Hematopoietic multipotent progenitor cell treated with erythropoietin and hydrocortisone succinate and interleukin-3 and kit ligand, for 15 days (in vitro differentiated cells): ENCODE measurements around the gene STARD13.

Source experiments
- DNase-seq: peaks from one replicate; pipeline ENCODE4 v3.0.0-alpha.2; 2015; ENCODE audit warnings: low spot score

The STARD13 gene

GRCh38 chr13:33277037-33277740 is 8.4 kb downstream of the STARD13 start:
- DNase-seq: no peak

- DNase-seq: no peak
Observed at GRCh38 chr13:33276570-33276969, 9.0 kb downstream of the STARD13 start.

GRCh38 chr13:33275916-33276315 is 9.6 kb downstream of the STARD13 start:
- no peak for DNase-seq

GRCh38 chr13:33274264-33274663 is 11.3 kb downstream of the STARD13 start:
- no peak for DNase-seq

- no peak for DNase-seq
Observed at GRCh38 chr13:33272531-33273124, 12.9 kb downstream of the STARD13 start.

GRCh38 chr13:33271759-33272158 is 13.8 kb downstream of the STARD13 start:
- no peak for DNase-seq

- no peak for DNase-seq
Observed at GRCh38 chr13:33270895-33271538, 14.5 kb downstream of the STARD13 start.

GRCh38 chr13:33265607-33266006 is 19.9 kb downstream of the STARD13 start:
- no peak for DNase-seq

GRCh38 chr13:33265133-33265532 is 20.4 kb downstream of the STARD13 start:
- DNase-seq: no peak

- no peak for DNase-seq
Observed at GRCh38 chr13:33264620-33264978, 21.0 kb downstream of the STARD13 start.

GRCh38 chr13:33263976-33264619 is 21.5 kb downstream of the STARD13 start:
- DNase-seq: no peak

- no peak for DNase-seq
Observed at GRCh38 chr13:33263484-33263883, 22.1 kb downstream of the STARD13 start.

GRCh38 chr13:33262997-33263396 is 22.6 kb downstream of the STARD13 start:
- DNase-seq: no peak

- DNase-seq: no peak
Observed at GRCh38 chr13:33262594-33262993, 23.0 kb downstream of the STARD13 start.

- no peak for DNase-seq
Observed at GRCh38 chr13:33262062-33262487, 23.5 kb downstream of the STARD13 start.

- no peak for DNase-seq
Observed at GRCh38 chr13:33261387-33262061, 24.0 kb downstream of the STARD13 start.

GRCh38 chr13:33260168-33261098 is 25.1 kb downstream of the STARD13 start:
- DNase-seq: no peak

GRCh38 chr13:33259296-33259695 is 26.3 kb downstream of the STARD13 start:
- DNase-seq: no peak

GRCh38 chr13:33258808-33259193 is 26.8 kb downstream of the STARD13 start:
- no peak for DNase-seq

- no peak for DNase-seq
Observed at GRCh38 chr13:33257841-33258807, 27.4 kb downstream of the STARD13 start.
